DMS53 (cell line): ENCODE measurements around the gene KREMEN2.

Experiments
- DNase-seq: peaks from one replicate; lab custom pipeline; 2025; lab: John Stamatoyannopoulos, UW

The KREMEN2 gene

GRCh38 chr16:3004781-3005284, 40.8 kb downstream of the KREMEN2 start:
- DNase-seq: peak; percentile 67

GRCh38 chr16:3007059-3007956, 43.2 kb downstream of the KREMEN2 start:
- DNase-seq: no peak

GRCh38 chr16:3007957-3008689, 44.0 kb downstream of the KREMEN2 start:
- no peak for DNase-seq

GRCh38 chr16:3008690-3009037, 44.6 kb downstream of the KREMEN2 start:
- DNase-seq: no peak

- DNase-seq: peak; percentile 69
Measured at GRCh38 chr16:3009568-3010390, 45.7 kb downstream of the KREMEN2 start.

GRCh38 chr16:3010510-3010909, 46.4 kb downstream of the KREMEN2 start:
- DNase-seq: no peak

GRCh38 chr16:3012246-3012645, 48.2 kb downstream of the KREMEN2 start:
- DNase-seq: peak; percentile 80

GRCh38 chr16:3012828-3013420, 48.8 kb downstream of the KREMEN2 start, which contains the start of gene CLDN9:
Gene CLDN9 (plus strand): TSS chr16:3012923. CDS start chr16:3013363, 440 bp downstream.
- peak; percentile 81 for DNase-seq

GRCh38 chr16:3013491-3013951, 49.4 kb downstream of the KREMEN2 start:
- DNase-seq: peak; percentile 26

GRCh38 chr16:3013998-3014690, 50.1 kb downstream of the KREMEN2 start:
- DNase-seq: no peak

GRCh38 chr16:3014971-3015370, 50.9 kb downstream of the KREMEN2 start:
- DNase-seq: no peak

GRCh38 chr16:3015865-3016521, 51.9 kb downstream of the KREMEN2 start:
- DNase-seq: no peak

- DNase-seq: no peak
Measured at GRCh38 chr16:3017344-3017743, 53.3 kb downstream of the KREMEN2 start.
